ENCODE measurements around the gene DDIAS.

- TF ChIP-seq CTCF (IDR thresholded peaks at IDR 0.05; ENCODE audit: low read depth, low read length): no peak
- TF ChIP-seq MAX (IDR thresholded peaks at IDR 0.05; ENCODE audit: low read depth, low read length): no peak
- TF ChIP-seq POLR2A (IDR thresholded peaks at IDR 0.05; ENCODE audit: extremely low read depth, insufficient read length): no peak
- no peak for TF ChIP-seq MYC (IDR thresholded peaks at IDR 0.05; ENCODE audit: low read depth, low read length)
Measured at GRCh38 chr11:82895437-82896091, 6.0 kb upstream of the DDIAS start.
